Measurements from ENCODE around the gene ZNF618. TPM values are rescaled to one million over a fixed set of nuclear protein-coding genes. Genes with fewer than 3 reads are reported as not detected.

The ZNF618 gene
- total RNA-seq, 2 donors from 2014 or later = 3.1 to 3.3 TPM

DNA sequence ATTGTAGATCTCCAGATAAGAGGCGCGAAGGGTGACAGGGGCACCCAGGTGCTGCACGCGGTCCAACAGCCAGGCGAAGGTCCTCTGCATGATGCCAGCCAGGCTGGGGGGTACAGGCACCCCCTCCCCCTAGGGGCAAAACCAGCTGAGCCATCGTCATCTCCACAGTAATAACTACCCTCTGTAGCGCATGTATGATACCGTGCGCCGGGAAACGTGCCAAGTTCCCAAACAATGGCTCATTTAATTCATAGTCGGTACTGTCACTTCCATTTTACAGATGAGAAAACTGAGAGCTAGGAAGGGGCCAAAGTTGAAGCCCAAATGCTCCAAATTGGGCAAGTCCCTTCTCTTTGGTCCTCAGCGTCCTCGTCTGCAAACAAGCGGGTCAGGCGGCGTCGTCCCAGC is 221.5 kb downstream of the ZNF618 start:
- H3K9ac ChIP-seq (ENCODE audit: low read depth in 2 of 2, low read length in 2 of 2) = no peak overlapping the region
- no peaks in the 10 kb centered on the region for H3K4me1 ChIP-seq
- TF ChIP-seq, protein P1, sequence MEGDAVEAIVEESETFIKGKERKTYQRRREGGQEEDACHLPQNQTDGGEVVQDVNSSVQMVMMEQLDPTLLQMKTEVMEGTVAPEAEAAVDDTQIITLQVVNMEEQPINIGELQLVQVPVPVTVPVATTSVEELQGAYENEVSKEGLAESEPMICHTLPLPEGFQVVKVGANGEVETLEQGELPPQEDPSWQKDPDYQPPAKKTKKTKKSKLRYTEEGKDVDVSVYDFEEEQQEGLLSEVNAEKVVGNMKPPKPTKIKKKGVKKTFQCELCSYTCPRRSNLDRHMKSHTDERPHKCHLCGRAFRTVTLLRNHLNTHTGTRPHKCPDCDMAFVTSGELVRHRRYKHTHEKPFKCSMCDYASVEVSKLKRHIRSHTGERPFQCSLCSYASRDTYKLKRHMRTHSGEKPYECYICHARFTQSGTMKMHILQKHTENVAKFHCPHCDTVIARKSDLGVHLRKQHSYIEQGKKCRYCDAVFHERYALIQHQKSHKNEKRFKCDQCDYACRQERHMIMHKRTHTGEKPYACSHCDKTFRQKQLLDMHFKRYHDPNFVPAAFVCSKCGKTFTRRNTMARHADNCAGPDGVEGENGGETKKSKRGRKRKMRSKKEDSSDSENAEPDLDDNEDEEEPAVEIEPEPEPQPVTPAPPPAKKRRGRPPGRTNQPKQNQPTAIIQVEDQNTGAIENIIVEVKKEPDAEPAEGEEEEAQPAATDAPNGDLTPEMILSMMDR (IDR thresholded peaks at IDR 0.05) = no peak
- intact Hi-C loops (cut with DNase I) = no loop called here
- H3K36me3 ChIP-seq = no peaks in the 10 kb centered on the region
- peak; percentile 79 for DNase-seq
- peak overlapping the region; percentile 36 for H3K4me3 ChIP-seq
- H3K27ac ChIP-seq = peak overlapping the region; percentile 10
- no peaks in the 10 kb centered on the region for H3K27me3 ChIP-seq
- H3K9me3 ChIP-seq = no peaks in the 10 kb centered on the region

DNA sequence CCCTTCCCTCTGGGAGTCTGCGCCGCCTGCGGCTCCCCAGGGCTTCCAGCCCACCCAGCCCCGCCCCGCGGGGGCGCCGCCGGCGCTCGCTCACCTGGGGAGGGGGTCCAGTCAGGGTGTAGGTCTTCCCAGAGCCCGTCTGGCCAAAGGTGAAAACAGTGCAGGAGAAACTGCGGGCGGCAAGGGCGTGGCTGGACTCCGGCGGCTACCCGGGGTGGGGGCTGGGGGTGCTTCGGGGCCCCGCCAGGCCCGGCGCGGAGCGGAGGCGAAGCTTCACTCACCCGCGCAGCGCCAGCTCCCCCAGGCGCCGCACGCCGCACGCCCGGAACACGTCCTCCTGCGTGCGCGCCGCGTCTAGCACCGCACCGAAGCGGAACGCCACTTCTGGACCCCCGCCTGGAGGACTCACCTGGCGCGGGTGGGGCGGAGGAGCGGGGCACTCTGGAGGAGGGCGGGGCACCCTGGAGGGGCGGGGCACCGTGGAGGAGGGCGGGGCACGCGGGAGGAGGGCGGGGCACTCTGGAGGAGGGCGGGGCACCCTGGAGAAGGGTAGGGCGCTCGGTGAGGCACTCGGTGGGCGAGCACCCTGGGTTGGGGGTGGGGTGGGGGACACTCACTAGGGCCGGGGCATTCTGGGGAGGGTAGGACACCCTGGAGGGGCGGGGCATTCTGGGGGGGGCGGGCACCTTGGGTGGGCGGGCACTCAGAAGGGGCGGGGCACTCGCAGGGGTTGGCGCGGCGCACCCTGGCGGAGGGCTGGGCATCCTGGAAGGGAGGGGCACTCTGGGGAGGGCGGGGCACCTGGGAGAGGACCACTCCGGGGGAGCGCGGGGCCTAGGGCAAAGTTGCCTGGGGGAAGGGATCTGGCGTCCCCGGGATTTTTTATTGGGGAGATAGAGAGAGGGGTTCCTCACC is 222.2 kb downstream of the ZNF618 start:
- Histone ChIP-seq H3K27me3 (no peaks in the 10 kb centered on the region), H3K36me3 (no peaks in the 10 kb centered on the region), H3K4me3 (peak overlapping the region; percentile 36), H3K4me1 (no peaks in the 10 kb centered on the region), H3K9ac (ENCODE audit: low read depth in 2 of 2, low read length in 2 of 2) (peak overlapping the region in 1 of 2 donors; percentile 54), H3K9me3 (no peaks in the 10 kb centered on the region), H3K27ac (peak overlapping the region; percentile 38)
- intact Hi-C loops (cut with DNase I) = no loop called here
- TF ChIP-seq, protein P1 (IDR thresholded peaks at IDR 0.05) = no peak
- DNase-seq = peak; percentile 90

DNA sequence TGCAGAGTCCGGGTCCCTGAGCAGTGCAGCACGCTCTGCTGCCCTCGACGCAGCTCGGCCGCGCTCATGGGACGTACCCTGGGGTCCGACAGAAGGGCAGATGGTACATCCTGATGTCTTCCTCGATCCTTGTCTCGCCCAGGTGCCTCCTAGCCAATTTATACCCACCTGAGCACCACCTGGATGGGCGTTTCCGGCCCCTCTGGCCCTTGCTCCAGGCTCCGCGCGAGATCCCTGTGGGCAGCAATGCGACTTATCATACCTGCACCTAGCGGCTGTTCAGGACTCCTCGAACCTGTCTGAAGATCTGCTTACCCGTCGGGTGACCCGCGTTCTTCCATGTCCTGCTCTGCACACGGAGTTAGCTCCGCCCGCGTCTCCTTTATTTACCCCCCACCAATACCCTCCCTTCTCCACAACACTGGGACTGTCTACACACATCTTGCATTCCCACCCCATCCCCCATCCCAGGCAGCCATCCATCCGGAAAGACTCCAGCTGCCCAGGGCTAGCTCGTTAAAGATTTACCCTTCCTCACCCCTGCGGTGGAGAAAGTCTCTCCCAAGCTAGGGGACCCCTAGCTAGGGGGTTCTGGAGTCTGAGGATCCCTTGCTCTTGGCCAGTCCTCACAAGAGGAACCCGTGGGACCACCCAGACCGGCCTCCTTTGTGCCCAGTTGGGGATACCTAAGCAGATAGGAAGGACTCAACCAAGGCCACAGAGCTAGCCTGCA is 223.0 kb downstream of the ZNF618 start, which contains the start of gene KIF12:
TSS of gene KIF12 (minus strand) at position 357 of the 733 bp plus-strand sequence. CDS start at position 341, 16 bp downstream.
- H3K27ac ChIP-seq = peak within 1 kb of the TSS; percentile 38
- H3K27me3 ChIP-seq = no peaks in the 10 kb centered on the region
- DNase-seq = peak; percentile 75
- peak within 1 kb of the TSS in 1 of 2 donors; percentile 54 for H3K9ac ChIP-seq (ENCODE audit: low read depth in 2 of 2, low read length in 2 of 2)
- no peaks in the 10 kb centered on the region for H3K9me3 ChIP-seq
- H3K4me1 ChIP-seq = no peaks in the 10 kb centered on the region
- H3K4me3 ChIP-seq = peak within 1 kb of the TSS; percentile 36
- TF ChIP-seq, protein P1 (IDR thresholded peaks at IDR 0.05) = no peak
- no peaks in the 10 kb centered on the region for H3K36me3 ChIP-seq
- intact Hi-C loops (cut with DNase I) = no loop called here

GRCh38 chr9:114099669-114100270 is 223.7 kb downstream of the ZNF618 start:
- Histone ChIP-seq H3K27ac (no peak overlapping the region), H3K36me3 (no peaks in the 10 kb centered on the region), H3K4me3 (no peak overlapping the region), H3K9ac (ENCODE audit: low read depth in 2 of 2, low read length in 2 of 2) (no peak overlapping the region), H3K27me3 (no peaks in the 10 kb centered on the region), H3K4me1 (no peaks in the 10 kb centered on the region), H3K9me3 (no peaks in the 10 kb centered on the region)
- no peak for DNase-seq
- intact Hi-C loops (cut with DNase I) = no loop called here
- TF ChIP-seq, protein P1 (IDR thresholded peaks at IDR 0.05) = no peak

GRCh38 chr9:114100536-114100935 is 224.4 kb downstream of the ZNF618 start:
- H3K27ac ChIP-seq = no peak overlapping the region
- no peak for DNase-seq

More at GRCh38 chr9:114100536-114100935, 224.4 kb downstream of the ZNF618 start:
- Histone ChIP-seq H3K9ac (ENCODE audit: low read depth in 2 of 2, low read length in 2 of 2) (no peak overlapping the region), H3K27me3 (no peaks in the 10 kb centered on the region), H3K36me3 (no peaks in the 10 kb centered on the region), H3K9me3 (no peaks in the 10 kb centered on the region), H3K4me1 (no peaks in the 10 kb centered on the region), H3K4me3 (no peak overlapping the region)
- TF ChIP-seq, protein P1 (IDR thresholded peaks at IDR 0.05) = no peak
- intact Hi-C loops (cut with DNase I) = no loop called here
